Measurements from ENCODE around the gene HOXD4. TPM values are rescaled to one million over a fixed set of nuclear protein-coding genes. Genes with fewer than 3 reads are reported as not detected.

Gene HOXD4
- total RNA-seq, 1 donor from 2014 or later = 1.3 TPM

DNA sequence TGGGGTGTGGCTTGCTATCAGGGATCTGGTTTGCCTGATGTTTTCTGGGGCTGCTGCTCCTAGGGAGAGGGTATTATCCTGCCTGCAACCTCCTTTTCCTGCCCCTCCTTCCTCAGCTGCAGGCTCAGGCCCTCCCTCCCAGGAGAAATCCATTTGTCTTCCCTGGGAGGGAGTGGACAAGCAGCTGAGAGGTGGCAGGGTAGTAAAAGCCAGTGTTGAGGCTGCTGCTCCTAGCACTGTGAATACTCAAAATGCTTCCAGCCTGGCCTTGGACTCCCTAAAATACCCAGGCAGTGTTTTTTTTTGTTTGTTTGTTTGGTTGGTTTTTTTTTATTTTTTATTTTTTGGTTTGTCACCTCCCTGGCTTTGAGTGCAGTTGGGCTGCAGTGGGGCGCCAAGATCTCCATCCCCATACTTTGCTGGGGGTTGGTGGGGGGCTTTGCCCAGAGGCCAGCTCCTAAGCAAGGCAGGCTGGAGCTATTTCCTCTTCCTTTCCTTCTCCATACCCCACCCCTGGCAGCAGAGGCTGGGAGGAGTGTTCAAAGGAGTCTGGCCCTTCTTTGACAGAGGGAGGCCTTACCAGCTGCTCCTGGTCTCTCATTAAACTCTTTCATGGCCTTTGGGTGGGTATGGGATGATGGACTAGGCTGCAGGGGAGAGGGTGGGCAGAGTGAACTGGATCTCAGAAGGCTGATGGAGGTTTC is 19.4 kb downstream of the HOXD4 start:
- TF ChIP-seq CTCF (conservative IDR thresholded peaks at IDR 0.05) = no peak
- Mint-ChIP-seq H3K27ac (ENCODE audit: unreplicated experiment) (no peak overlapping the region), H3K9me3 (peaks cover 3% of the 10 kb centered on the region), H3K27me3 (ENCODE audit: low read depth) (peaks cover 100% of the 10 kb centered on the region), H3K4me1 (peaks cover 17% of the 10 kb centered on the region), H3K36me3 (ENCODE audit: low read depth) (no peaks in the 10 kb centered on the region), H3K4me3 (no peak overlapping the region)
- no peak for DNase-seq (ENCODE audit: low read depth, low spot score)

DNA sequence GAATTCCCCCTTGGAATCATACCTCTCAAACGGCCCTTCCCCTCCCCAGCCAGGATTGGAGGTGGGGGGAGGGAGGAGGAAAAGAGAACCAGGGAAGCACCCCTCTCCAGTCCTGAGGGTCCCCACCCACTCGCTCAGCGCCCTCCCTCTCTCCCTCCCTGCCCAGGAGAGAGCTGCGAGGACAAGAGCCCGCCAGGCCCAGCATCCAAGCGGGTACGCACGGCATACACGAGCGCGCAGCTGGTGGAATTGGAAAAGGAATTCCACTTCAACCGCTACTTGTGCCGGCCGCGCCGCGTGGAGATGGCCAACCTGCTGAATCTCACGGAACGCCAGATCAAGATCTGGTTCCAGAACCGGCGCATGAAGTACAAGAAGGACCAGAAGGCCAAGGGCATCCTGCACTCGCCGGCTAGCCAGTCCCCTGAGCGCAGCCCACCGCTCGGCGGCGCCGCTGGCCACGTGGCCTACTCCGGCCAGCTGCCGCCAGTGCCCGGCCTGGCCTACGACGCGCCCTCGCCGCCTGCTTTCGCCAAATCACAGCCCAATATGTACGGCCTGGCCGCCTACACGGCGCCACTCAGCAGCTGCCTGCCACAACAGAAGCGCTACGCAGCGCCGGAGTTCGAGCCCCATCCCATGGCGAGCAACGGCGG is 20.1 kb downstream of the HOXD4 start:
- DNase-seq (ENCODE audit: low read depth, low spot score) = no peak
- no peak for TF ChIP-seq CTCF (conservative IDR thresholded peaks at IDR 0.05)

GRCh38 chr2:176172007-176172894 is 20.9 kb downstream of the HOXD4 start:
- H3K27ac Mint-ChIP-seq (ENCODE audit: unreplicated experiment) = no peak overlapping the region
- peaks cover 27% of the 10 kb centered on the region for H3K4me1 Mint-ChIP-seq
- no peak for TF ChIP-seq CTCF (conservative IDR thresholded peaks at IDR 0.05)
- no peak for DNase-seq (ENCODE audit: low read depth, low spot score)
- H3K27me3 Mint-ChIP-seq (ENCODE audit: low read depth) = peaks cover 100% of the 10 kb centered on the region
- peaks cover 3% of the 10 kb centered on the region for H3K9me3 Mint-ChIP-seq
- no peaks in the 10 kb centered on the region for H3K36me3 Mint-ChIP-seq (ENCODE audit: low read depth)
- no peak overlapping the region for H3K4me3 Mint-ChIP-seq

More for the DNA sequence above, 20.1 kb downstream of the HOXD4 start:
- peaks cover 100% of the 10 kb centered on the region for H3K27me3 Mint-ChIP-seq (ENCODE audit: low read depth)
- no peaks in the 10 kb centered on the region for H3K36me3 Mint-ChIP-seq (ENCODE audit: low read depth)
- no peak overlapping the region for H3K4me3 Mint-ChIP-seq
- peaks cover 24% of the 10 kb centered on the region for H3K4me1 Mint-ChIP-seq
- peaks cover 3% of the 10 kb centered on the region for H3K9me3 Mint-ChIP-seq
- no peak overlapping the region for H3K27ac Mint-ChIP-seq (ENCODE audit: unreplicated experiment)

GRCh38 chr2:176172895-176173566 is 21.7 kb downstream of the HOXD4 start:
- Mint-ChIP-seq H3K4me1 (peaks cover 34% of the 10 kb centered on the region), H3K36me3 (ENCODE audit: low read depth) (no peaks in the 10 kb centered on the region), H3K9me3 (no peaks in the 10 kb centered on the region), H3K4me3 (no peak overlapping the region), H3K27me3 (ENCODE audit: low read depth) (peaks cover 100% of the 10 kb centered on the region), H3K27ac (ENCODE audit: unreplicated experiment) (no peak overlapping the region)
- no peak for TF ChIP-seq CTCF (conservative IDR thresholded peaks at IDR 0.05)
- no peak for DNase-seq (ENCODE audit: low read depth, low spot score)

All from neural crest cell (in vitro differentiated cells).